NB4 (cell line): ENCODE results near the gene SMPD3.

Experiments
- DNase-seq: peaks from one replicate; pipeline ENCODE4 v3.0.0; 2010; ENCODE audit warnings: low read depth
- H3K4me3 ChIP-seq: one replicate; pipeline ENCODE4 v1.5.1; 2011; ENCODE audit warnings: mild to moderate bottlenecking, low read depth, low read length, moderate library complexity
- CTCF ChIP-seq: IDR thresholded peaks from one replicate; pipeline ENCODE4 v1.5.1; 2012; ENCODE audit warnings: low read depth, low read length
- MYC ChIP-seq: IDR thresholded peaks from 2 replicates; pipeline ENCODE4 v1.6.1; 2011; ENCODE audit warnings: low read depth, low read length
- POLR2A ChIP-seq: IDR thresholded peaks from 2 replicates; pipeline ENCODE4 v1.6.1; 2011; ENCODE audit warnings: mild to moderate bottlenecking; ENCODE audit not compliant: insufficient read length; ENCODE audit errors: extremely low read depth
- TF ChIP-seq, protein P1 (sequence below): IDR thresholded peaks from 2 replicates; pipeline ENCODE4 v1.6.1; 2011; ENCODE audit warnings: low read depth, low read length

Gene SMPD3

GRCh38 chr16:68382296-68382718 lies 66.0 kb downstream of the SMPD3 start:
- DNase-seq, result peak; percentile 57
- H3K4me3 ChIP-seq, result no peak overlapping the region
- TF ChIP-seq POLR2A (no peak), CTCF (peak; percentile 54), MYC (no peak)
- TF ChIP-seq, protein P1, sequence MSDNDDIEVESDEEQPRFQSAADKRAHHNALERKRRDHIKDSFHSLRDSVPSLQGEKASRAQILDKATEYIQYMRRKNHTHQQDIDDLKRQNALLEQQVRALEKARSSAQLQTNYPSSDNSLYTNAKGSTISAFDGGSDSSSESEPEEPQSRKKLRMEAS, result no peak

DNA sequence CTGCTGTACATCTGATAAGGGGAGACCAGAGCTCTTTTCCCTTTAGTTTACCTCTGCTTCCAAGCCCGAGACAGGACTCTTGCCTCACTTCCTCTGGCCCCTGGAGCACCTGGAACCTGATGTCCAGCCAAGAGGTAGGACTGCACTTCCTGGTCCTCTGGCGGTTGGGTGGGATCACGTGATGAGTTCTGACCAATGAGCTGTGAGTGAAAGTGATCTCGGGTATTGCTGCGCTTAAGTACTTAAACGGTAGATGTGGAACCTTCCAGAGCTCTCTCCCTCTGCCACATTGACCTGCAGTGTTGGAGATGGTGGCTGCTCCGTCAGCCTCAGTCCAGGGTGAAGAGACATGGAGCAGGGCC lies 67.0 kb downstream of the SMPD3 start:
- no peak overlapping the region for H3K4me3 ChIP-seq
- TF ChIP-seq MYC (no peak), POLR2A (no peak), CTCF (no peak)
- TF ChIP-seq, protein P1, result no peak
- no peak for DNase-seq

DNA sequence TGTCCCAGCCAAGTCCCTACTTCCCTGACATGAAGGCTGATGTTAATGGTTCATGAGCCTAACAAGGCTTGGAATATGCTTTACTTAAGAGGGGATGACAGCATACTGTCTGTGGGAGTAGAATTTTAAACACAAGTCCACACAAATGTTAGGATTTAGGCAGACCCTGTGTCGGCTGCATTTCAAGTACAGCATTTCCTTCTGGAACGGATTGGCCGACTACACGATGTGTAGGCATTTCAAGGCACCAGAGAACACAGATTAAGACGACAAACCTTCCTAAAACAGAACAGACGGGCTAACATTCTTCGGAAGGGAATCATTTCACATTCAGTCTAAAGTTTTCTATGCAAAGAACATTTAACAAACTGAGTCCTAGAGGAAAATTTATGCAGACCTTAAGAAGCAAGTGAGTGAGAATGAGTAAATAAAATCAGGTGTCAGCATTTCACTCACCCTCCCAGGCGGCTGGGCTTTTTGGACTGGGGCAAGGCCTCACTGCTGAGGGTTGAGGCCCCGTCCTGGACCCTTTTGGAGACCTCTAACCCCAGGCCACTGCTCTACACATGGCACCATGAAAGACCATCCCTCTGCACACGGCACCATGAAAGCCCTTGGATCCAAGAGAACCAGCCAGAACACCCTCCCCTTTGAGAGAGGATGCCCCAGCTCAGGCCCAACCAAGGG lies 67.5 kb downstream of the SMPD3 start:
- no peak for DNase-seq
- no peak for TF ChIP-seq MYC
- no peak for TF ChIP-seq POLR2A
- TF ChIP-seq CTCF, result no peak
- TF ChIP-seq, protein P1, result no peak
- H3K4me3 ChIP-seq, result no peak overlapping the region

DNA sequence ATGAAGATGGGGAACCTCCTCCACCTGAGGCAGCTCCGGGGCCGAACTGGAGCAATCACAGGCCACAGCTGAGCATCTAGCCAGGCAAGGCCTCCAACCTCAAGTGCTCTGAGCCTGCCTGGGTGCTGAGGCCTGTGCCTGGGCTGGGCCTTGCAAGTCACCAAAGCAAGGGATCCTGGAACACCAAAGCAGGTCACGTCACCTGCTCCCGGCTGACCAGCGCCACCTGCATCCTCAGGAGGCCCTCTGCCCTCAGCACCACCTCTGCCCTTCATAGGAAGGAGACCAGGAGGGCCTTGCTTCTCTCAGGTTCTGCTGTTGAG lies 68.0 kb downstream of the SMPD3 start:
- TF ChIP-seq MYC, result no peak
- no peak for TF ChIP-seq POLR2A
- no peak for TF ChIP-seq CTCF
- TF ChIP-seq, protein P1, result no peak
- H3K4me3 ChIP-seq, result no peak overlapping the region
- no peak for DNase-seq

- DNase-seq, result no peak
- no peak overlapping the region for H3K4me3 ChIP-seq
- no peak for TF ChIP-seq CTCF
- TF ChIP-seq POLR2A, result no peak
- no peak for TF ChIP-seq MYC
- TF ChIP-seq, protein P1, result no peak
These were observed 68.6 kb downstream of the SMPD3 start for GRCh38 chr16:68379472-68380347.
